GM23338 (cell line): ENCODE results near the gene CISD1. TPM values are rescaled to one million over a fixed set of nuclear protein-coding genes. Genes with fewer than 3 reads are reported as not detected.

Source experiments
- ATAC-seq: fragments of 200-7000 bp; cut with Tn5 transposase; 3 replicates; pipeline ENCODE4 v1.9.1; 2020
- DNase-seq: peaks from one replicate; pipeline ENCODE4 v3.0.0-alpha.2; 2015; ENCODE audit warnings: low spot score
- H2AFZ ChIP-seq: fragments of 200-600 bp; sonication (generic); 2 replicates; pipeline ENCODE4 v1.8.0; 2016; ENCODE audit warnings: antibody characterized with exemption, mild to moderate bottlenecking, moderate library complexity
- H3F3A ChIP-seq: fragments of 200-600 bp; sonication (generic); replicated peaks from 2 replicates; pipeline ENCODE4 v1.8.0; 2017; ENCODE audit warnings: antibody characterized with exemption, mixed run types, low read depth
- H3K27ac ChIP-seq: fragments of 200-600 bp; sonication (generic); 2 replicates; pipeline ENCODE4 v1.6.1; 2016; ENCODE audit warnings: low read depth
- H3K27me3 ChIP-seq: fragments of 200-600 bp; sonication (generic); 2 replicates; pipeline ENCODE4 v1.8.0; 2016; ENCODE audit warnings: mild to moderate bottlenecking, mixed run types, moderate library complexity; ENCODE audit not compliant: insufficient read depth
- H3K36me3 ChIP-seq: fragments of 200-600 bp; sonication (generic); 2 replicates; pipeline ENCODE4 v1.8.0; 2016; ENCODE audit warnings: mild to moderate bottlenecking; ENCODE audit not compliant: insufficient read depth
- H3K4me1 ChIP-seq: fragments of 200-600 bp; sonication (generic); 2 replicates; pipeline ENCODE4 v1.8.0; 2016; ENCODE audit warnings: mild to moderate bottlenecking, moderate library complexity; ENCODE audit not compliant: insufficient read depth
- H3K4me2 ChIP-seq: fragments of 200-600 bp; sonication (generic); 2 replicates; pipeline ENCODE4 v1.7.1; 2017; ENCODE audit warnings: mixed run types
- H3K4me3 ChIP-seq: fragments of 200-600 bp; sonication (generic); 2 replicates; pipeline ENCODE4 v1.6.1; 2016; ENCODE audit warnings: mixed run types
- H3K79me2 ChIP-seq: fragments of 200-600 bp; sonication (generic); replicated peaks from 2 replicates; pipeline ENCODE4 v1.8.0; 2017; ENCODE audit warnings: mild to moderate bottlenecking; ENCODE audit not compliant: insufficient read depth
- H3K9me2 ChIP-seq: fragments of 200-600 bp; sonication (generic); 2 replicates; pipeline ENCODE4 v1.8.0; 2017; ENCODE audit not compliant: insufficient read depth
- H4K20me1 ChIP-seq: fragments of 200-600 bp; sonication (generic); replicated peaks from 2 replicates; pipeline ENCODE4 v1.8.0; 2017; ENCODE audit warnings: mild to moderate bottlenecking; ENCODE audit not compliant: insufficient read depth
- H3K27ac Mint-ChIP-seq: 2 replicates; pipeline ENCODE4 v1.8.0; 2020; ENCODE audit warnings: inconsistent platforms, mild to moderate bottlenecking, moderate library complexity, mixed read lengths
- H3K27me3 Mint-ChIP-seq: 3 replicates; pipeline ENCODE4 v1.8.0; 2022; ENCODE audit warnings: low read depth, mild to moderate bottlenecking, moderate library complexity, mixed read lengths, inconsistent platforms; ENCODE audit not compliant: insufficient read depth, poor library complexity
- H3K36me3 Mint-ChIP-seq: 3 replicates; pipeline ENCODE4 v1.8.0; 2021; ENCODE audit warnings: low read depth, mild to moderate bottlenecking, inconsistent platforms, moderate library complexity, mixed read lengths
- H3K4me1 Mint-ChIP-seq: 3 replicates; pipeline ENCODE4 v1.8.0; 2020; ENCODE audit warnings: mild to moderate bottlenecking, inconsistent platforms, mixed read lengths
- H3K4me3 Mint-ChIP-seq: 3 replicates; pipeline ENCODE4 v1.8.0; 2021; ENCODE audit warnings: moderate library complexity, mild to moderate bottlenecking, inconsistent platforms, mixed read lengths
- H3K9me3 Mint-ChIP-seq: 3 replicates; pipeline ENCODE4 v1.8.0; 2020; ENCODE audit warnings: moderate library complexity, mild to moderate bottlenecking, inconsistent platforms, mixed read lengths
- CTCF ChIP-seq, 2 experiments: fragments of 200-600 bp in 1 of 2; sonication (generic) in 1 of 2; conservative IDR thresholded peaks; 2 replicates each; pipeline versions ENCODE4 v1.5.1 to v1.6.1; 2016 to 2017; ENCODE audit warnings: antibody characterized with exemption in 2 of 2, low read depth in 2 of 2, mild to moderate bottlenecking in 2 of 2, moderate library complexity in 1 of 2
- ETS1 ChIP-seq: IDR thresholded peaks from 2 replicates; pipeline ENCODE4 v1.6.1; 2016; ENCODE audit warnings: antibody characterized with exemption
- EZH2 ChIP-seq: fragments of 200-600 bp; sonication (generic); IDR thresholded peaks from one replicate; pipeline ENCODE4 v1.8.0; 2017; ENCODE audit warnings: antibody characterized with exemption, mild to moderate bottlenecking, low read depth; ENCODE audit not compliant: unreplicated experiment
- EZH2phosphoT487 ChIP-seq: fragments of 200-600 bp; sonication (generic); IDR thresholded peaks from one replicate; pipeline ENCODE4 v1.8.1; 2018; ENCODE audit warnings: antibody characterized with exemption; ENCODE audit not compliant: unreplicated experiment
- JUNB ChIP-seq: IDR thresholded peaks from one replicate; pipeline ENCODE4 v1.6.1; 2016; ENCODE audit warnings: antibody characterized with exemption; ENCODE audit not compliant: unreplicated experiment
- NANOG ChIP-seq: IDR thresholded peaks from 2 replicates; pipeline ENCODE4 v1.6.1; 2016; ENCODE audit warnings: antibody characterized with exemption, borderline replicate concordance
- POLR2AphosphoS5 ChIP-seq: IDR thresholded peaks from 2 replicates; pipeline ENCODE4 v1.6.1; 2016; ENCODE audit warnings: antibody characterized with exemption, low read depth
- REST ChIP-seq: IDR thresholded peaks from one replicate; pipeline ENCODE4 v1.6.1; 2018; ENCODE audit warnings: antibody characterized with exemption; ENCODE audit not compliant: unreplicated experiment
- STAT1 ChIP-seq: IDR thresholded peaks from one replicate; pipeline ENCODE4 v1.6.1; 2016; ENCODE audit warnings: antibody characterized with exemption; ENCODE audit not compliant: unreplicated experiment
- ZNF114 ChIP-seq: fragments of 250-450 bp; sonication (Bioruptor Pico); IDR thresholded peaks from 2 replicates; pipeline ENCODE4 v1.5.0; 2020; ENCODE audit warnings: mild to moderate bottlenecking, moderate library complexity
- ZNF331 ChIP-seq: fragments of 250-450 bp; sonication (Bioruptor Pico); IDR thresholded peaks from 2 replicates; pipeline ENCODE4 v1.5.0; 2020; ENCODE audit warnings: low read depth, mild to moderate bottlenecking, moderate library complexity
- polyA plus RNA-seq: library from polyadenylated mRNA; unstranded; fragments of >200 nt; fragmentation: Nextera tagmentation; extraction: Ambion mirVana; gene quantifications from 2 replicates; pipeline ENCODE4 v1.2.1, GENCODE V29; 2016
- total RNA-seq: library from RNA; depleted of rRNA; stranded (reverse); fragments of >200 nt; shearing (Covaris generic); gene quantifications from 2 replicates; pipeline ENCODE4 v1.2.3, GENCODE V29; 2014

Gene CISD1
- total and polyA plus RNA-seq, 2 experiments from 2014 or later: 19.9 to 99.9 TPM

GRCh38 chr10:58302254-58302653 is 33.3 kb downstream of the CISD1 start:
- no peak overlapping the region for H3K4me2 ChIP-seq
- no peak overlapping the region for H3K4me3 Mint-ChIP-seq
- H3K27me3 Mint-ChIP-seq: peaks cover 1% of the 10 kb centered on the region
- ATAC-seq (no peak), DNase-seq (no peak)
- H3K79me2 ChIP-seq: no peaks in the 10 kb centered on the region
- TF ChIP-seq POLR2AphosphoS5 (no peak), CTCF (conservative IDR thresholded peaks at IDR 0.05; ENCODE audit: low read depth in 2 of 2) (no peak), STAT1 (no peak), NANOG (no peak), ETS1 (no peak), JUNB (no peak), ZNF114 (CRISPR knock-in tag) (no peak)
- H3K36me3 Mint-ChIP-seq: no peaks in the 10 kb centered on the region
- no peaks in the 10 kb centered on the region for H3F3A ChIP-seq
- peak overlapping the region; percentile 36; the same call in 1 of the 2 replicates for H2AFZ ChIP-seq
- H3K27ac Mint-ChIP-seq: no peak overlapping the region
- H3K4me1 ChIP-seq: peaks cover 8% of the 10 kb centered on the region
- no peak overlapping the region for H3K4me3 ChIP-seq
- H3K27ac ChIP-seq: no peak overlapping the region
- no peaks in the 10 kb centered on the region for H3K36me3 ChIP-seq
- H4K20me1 ChIP-seq: no peaks in the 10 kb centered on the region
- H3K27me3 ChIP-seq: no peaks in the 10 kb centered on the region
- no peaks in the 10 kb centered on the region for H3K9me3 Mint-ChIP-seq
- peaks cover 8% of the 10 kb centered on the region; the same call in 1 of the 3 replicates for H3K4me1 Mint-ChIP-seq
- H3K9me2 ChIP-seq: no peaks in the 10 kb centered on the region

- Histone ChIP-seq H3K9me2 (no peaks in the 10 kb centered on the region), H3F3A (no peaks in the 10 kb centered on the region), H2AFZ (peak overlapping the region; percentile 87; the same call in 1 of the 2 replicates), H3K36me3 (no peaks in the 10 kb centered on the region), H3K4me2 (peak overlapping the region; percentile 28; the same call in 1 of the 2 replicates), H3K4me3 (no peak overlapping the region), H3K27ac (no peak overlapping the region), H3K4me1 (peaks cover 8% of the 10 kb centered on the region), H3K27me3 (no peaks in the 10 kb centered on the region), H3K79me2 (no peaks in the 10 kb centered on the region), H4K20me1 (no peaks in the 10 kb centered on the region)
- Mint-ChIP-seq H3K4me3 (no peak overlapping the region), H3K9me3 (no peaks in the 10 kb centered on the region), H3K27ac (no peak overlapping the region), H3K4me1 (peaks cover 8% of the 10 kb centered on the region; the same call in 1 of the 3 replicates), H3K36me3 (no peaks in the 10 kb centered on the region), H3K27me3 (peaks cover 1% of the 10 kb centered on the region)
- no peak for DNase-seq
- ATAC-seq: no peak
- no peak for TF ChIP-seq STAT1
- TF ChIP-seq EZH2: no peak
- no peak for TF ChIP-seq ZNF114 (CRISPR knock-in tag)
- no peak for TF ChIP-seq EZH2phosphoT487
- no peak for TF ChIP-seq JUNB
- TF ChIP-seq ZNF331 (CRISPR knock-in tag): no peak
- no peak for TF ChIP-seq REST
Observed at GRCh38 chr10:58304099-58304633, 35.2 kb downstream of the CISD1 start.
